GM19023 (cell line): ENCODE results near the gene CAPN1.

Experiments used
- ATAC-seq: cut with Tn5 transposase; IDR thresholded peaks from one replicate; pipeline ENCODE4 v1.9.1; 2021; ENCODE audit warnings: mild to moderate bottlenecking, moderate library complexity; ENCODE audit not compliant: unreplicated experiment

The CAPN1 gene

DNA sequence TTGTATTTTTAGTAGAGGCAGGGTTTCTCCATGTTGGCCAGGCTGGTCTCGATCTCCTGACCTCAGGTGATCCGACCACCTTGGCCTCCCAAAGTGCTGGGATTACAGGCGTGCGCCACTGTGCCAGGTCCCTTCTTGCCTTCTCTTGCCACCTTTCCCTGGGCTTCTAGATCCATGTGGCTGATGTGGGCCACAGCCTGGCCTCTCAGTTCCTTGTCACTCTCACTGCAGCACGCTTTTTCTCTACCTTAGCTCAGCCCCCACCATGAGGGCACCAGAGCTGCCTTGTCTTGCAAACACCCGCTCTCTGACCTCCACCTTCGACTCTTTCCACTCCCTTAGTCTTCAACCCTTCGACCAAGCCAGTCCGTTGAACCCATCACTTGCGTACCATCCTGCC is 7.5 kb downstream of the CAPN1 start:
- ATAC-seq = no peak

DNA sequence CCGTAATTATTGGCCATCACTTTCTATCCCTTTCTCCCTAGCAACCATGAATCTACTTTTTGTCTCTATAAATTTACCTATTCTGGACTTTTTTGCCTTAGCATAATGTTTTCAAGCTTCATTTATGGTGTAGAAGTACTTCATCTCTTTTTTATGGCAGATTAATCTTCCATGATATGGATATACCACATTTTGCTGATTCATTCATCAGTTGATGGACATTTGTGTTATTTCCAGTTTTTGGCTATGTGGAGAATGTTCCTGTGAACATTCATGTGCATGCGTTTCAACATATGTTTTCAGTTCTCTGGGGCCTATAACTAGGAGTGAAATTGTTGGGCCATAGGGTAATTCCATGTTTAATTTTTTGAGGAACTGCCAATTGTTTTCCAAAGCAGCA is 12.8 kb downstream of the CAPN1 start:
- ATAC-seq = no peak

DNA sequence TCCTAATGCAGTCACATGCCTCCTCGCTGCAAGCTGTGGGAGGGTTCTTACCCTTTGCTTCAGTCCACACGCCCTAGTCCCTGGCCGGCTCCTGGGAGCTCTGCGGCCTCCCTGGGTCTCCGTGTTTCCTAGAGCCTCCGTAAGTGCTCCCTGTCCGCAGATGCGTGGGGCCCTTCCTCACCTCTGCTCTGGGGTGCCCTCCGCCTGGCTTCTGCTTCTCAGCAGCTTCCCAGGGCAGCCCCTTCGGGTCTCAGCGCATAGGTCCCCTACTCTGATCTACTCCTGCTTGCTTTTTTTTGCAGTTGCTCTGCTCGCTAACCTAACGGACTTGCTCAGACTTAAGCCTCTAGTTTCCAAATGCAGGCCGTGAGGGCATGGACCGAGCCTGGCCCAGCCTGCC is 22.4 kb downstream of the CAPN1 start:
- no peak for ATAC-seq

DNA sequence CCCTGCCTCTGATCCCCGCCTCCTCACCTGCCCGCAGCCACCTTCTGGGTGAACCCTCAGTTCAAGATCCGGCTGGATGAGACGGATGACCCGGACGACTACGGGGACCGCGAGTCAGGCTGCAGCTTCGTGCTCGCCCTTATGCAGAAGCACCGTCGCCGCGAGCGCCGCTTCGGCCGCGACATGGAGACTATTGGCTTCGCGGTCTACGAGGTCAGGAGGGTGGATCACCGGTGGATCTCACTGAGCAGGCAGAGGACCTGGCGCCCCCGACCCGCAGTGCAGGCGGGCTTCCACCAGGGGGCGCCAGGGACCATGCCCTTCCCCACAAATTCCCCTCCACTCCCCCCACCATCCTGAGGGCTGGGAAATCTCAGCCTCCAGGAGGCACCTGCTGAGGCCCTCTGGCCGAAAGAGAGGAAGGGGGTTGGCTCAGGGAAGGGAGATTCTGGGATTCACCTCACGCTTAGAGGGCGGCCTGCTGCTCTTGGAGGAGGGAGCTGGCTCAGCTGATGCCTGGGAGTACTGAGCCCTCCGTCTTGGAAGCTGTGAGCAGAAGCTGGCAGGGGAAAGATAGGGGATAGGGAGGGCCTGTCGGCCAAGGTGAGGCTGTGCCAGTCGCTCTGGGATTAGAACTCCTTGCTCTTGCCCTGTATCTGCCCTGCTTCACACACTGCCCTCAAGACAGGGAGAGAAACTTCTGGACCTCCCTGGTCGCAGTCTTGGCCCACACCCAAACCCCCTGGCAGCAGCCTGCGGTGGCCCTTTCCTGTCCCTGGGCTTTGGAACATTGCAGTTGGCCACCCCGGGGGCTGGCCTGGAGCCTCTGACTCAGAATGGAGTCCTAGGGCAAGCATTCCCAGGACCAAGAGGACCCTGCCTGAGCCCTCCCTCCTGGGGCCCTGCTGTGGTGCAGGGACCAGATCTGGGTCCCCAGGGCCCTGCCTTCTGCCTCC is 23.2 kb downstream of the CAPN1 start:
- ATAC-seq = no peak

DNA sequence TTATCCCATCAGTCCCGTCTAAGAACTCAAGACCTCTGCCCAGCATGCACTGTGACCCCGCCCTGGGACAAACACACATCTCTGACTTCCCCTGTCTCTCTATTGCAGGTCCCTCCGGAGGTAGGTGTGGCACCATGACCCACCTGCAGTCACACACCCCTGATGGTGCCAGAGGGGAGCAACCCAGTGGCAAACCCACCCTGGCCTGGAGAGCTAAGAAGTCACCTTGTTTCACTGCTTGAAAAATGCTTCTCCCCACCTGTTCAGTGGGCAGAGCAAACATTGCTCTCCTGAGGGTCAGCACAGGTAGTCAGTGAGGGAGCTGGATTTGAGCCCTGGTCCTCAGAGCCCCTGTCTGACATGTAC is 23.9 kb downstream of the CAPN1 start:
- ATAC-seq = no peak

DNA sequence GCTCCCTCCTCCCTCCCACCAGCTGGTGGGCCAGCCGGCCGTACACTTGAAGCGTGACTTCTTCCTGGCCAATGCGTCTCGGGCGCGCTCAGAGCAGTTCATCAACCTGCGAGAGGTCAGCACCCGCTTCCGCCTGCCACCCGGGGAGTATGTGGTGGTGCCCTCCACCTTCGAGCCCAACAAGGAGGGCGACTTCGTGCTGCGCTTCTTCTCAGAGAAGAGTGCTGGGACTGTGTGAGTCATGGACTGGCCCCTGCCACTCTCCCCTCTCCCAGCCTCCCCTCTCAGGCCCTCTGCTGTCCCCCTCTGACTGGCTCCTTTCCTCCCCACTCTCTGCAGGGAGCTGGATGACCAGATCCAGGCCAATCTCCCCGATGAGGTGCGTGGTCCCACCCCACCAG is 24.7 kb downstream of the CAPN1 start:
- no peak for ATAC-seq

DNA sequence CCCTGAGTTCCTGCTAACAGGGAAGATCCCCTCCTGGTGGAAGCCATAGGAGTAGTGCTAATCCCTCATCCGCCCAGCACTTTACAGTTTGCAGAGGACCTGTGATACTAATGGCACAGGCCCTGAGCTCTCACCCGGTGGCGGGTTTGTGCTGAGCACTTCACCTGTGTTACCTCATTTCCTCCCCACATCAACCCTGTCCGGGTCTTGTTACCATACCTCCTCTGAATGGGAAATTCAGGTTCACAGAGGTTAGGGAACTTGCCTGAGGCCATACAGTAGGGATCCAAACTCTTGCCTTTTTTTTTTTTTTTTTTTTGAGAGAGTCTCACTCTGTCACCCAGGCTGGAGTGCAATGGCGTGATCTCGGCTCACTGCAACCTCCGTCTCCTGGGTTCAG is 25.2 kb downstream of the CAPN1 start:
- ATAC-seq = no peak

DNA sequence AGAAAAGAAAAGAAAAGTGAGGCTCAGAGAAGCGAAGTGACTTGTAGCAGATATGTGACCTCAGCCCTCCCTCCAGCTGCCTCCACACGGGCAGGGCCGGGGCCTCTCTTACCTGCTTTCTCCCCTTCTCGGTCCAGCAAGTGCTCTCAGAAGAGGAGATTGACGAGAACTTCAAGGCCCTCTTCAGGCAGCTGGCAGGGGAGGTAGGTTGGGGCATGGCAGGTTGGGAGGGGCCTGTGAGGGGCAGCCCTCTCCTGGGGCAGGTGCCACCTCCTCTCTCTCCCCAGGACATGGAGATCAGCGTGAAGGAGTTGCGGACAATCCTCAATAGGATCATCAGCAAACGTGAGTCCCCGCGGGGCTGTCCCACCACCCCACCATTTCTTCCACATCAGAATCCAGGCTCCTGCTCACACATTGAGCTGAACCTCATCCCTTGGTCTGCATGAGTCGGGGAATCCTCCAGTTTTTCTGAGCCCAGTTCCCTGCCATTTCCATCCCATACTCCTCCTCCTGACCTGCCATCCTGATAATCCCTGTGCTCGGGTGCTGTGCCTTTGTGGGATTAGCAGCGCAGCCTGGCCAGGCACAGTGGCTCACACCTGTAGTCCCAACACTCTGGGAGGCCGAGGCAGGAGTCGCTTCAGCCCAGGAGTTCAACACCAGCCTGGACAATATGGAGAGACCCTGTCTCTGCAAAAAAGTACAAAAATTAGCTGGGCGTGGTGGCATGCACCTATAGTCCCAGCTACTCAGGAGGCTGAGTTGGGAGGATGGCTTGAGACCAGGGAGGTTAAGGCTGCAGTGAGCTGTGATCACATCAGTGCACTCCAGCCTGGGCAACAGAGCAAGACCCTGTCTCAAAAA is 26.4 kb downstream of the CAPN1 start:
- ATAC-seq = no peak

DNA sequence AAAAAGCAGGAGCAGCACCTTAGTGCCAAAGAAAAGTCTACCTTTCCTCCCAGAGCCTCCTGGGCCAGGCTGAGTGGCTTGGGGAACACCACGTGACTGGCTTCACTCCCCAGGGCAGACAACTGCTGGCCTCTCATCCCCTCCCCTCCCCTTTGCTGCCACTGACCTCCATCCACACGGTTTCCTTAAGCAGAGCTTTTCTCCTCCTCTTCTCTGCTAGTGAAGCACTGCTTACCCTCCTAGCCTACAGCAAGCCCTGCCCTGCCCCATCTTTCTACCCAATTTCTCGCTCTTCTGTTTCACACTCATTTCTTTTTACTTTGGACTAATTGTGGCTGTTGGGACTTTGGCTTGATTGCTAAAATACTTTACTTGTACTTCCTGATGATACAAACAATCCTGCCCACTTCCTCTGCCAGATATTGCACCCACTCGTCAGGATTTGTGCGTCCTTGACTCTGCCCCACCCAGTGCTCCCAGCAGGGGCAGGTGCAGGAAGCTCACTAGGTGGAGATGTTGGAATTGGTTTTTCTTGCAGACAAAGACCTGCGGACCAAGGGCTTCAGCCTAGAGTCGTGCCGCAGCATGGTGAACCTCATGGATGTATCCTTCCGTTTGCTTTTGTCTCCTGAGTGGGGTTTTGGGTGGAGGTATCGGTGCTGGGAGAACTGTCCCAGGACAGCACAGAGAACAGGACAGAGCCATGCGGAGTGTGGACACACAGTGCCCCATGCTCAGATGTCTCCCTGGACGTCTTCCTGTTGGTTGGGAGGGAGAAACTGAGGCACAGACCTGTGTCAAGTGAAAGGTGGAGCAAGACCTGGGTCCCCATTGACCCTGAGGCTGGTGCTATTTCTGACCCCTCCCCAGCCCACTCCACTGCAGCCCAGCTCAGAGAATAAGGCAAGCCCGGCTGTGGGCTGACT is 27.3 kb downstream of the CAPN1 start:
- ATAC-seq = no peak

DNA sequence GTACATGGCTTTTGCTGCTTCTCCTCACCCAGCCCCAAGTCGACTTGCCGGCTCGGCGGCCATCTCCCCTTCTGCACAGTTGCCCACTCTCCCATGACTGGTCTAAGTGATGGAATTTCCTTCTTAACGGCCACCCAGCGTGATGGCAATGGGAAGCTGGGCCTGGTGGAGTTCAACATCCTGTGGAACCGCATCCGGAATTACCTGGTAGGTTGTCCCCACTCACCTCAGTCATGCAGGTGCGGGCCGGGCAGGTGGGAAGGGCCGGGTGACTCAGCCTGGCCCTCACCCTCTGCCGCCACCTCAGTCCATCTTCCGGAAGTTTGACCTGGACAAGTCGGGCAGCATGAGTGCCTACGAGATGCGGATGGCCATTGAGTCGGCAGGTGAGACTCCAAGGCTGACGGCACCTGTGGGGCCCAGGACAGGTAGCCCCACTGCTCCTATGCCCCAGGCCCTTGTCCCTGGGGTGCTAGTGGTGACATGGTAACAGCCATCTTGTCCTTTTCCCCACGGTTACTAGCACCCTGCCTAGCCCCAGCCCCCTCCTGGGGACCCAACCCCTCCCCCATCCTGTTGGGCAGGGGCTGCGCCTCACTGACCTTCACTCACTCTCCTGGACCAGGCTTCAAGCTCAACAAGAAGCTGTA is 28.1 kb downstream of the CAPN1 start:
- no peak for ATAC-seq

DNA sequence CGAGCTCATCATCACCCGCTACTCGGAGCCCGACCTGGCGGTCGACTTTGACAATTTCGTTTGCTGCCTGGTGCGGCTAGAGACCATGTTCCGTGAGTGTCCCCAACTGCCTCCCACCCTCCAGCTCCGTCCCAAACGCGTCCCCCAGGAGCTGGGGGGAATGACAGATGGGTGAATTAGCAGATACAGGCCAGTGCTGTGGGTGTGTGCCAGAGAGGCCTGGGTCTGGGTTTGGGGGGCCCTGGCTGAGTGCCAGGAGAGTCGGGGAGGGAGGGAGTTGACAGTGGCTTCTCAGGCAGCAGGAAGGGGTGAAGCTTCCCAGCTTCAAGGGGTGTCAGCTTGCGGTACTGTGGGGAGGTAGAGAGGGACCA is 28.6 kb downstream of the CAPN1 start:
- no peak for ATAC-seq

DNA sequence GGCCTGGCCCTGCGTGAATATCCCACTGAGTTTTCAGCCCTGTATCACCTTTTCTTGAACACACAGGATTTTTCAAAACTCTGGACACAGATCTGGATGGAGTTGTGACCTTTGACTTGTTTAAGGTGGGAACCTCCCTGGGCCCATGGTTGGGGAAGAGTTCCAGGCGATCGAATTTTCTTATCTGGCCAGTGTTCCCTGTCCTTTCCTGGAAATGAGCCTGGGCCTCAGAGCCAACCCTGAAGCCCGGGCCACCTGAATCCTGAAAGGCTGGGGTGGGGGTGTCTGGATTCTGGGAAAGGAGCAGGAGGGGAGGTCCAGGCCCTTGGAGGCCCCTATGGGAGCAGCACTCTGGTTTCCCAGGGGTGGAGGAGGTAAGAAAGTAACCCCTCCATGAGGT is 29.0 kb downstream of the CAPN1 start:
- no peak for ATAC-seq

DNA sequence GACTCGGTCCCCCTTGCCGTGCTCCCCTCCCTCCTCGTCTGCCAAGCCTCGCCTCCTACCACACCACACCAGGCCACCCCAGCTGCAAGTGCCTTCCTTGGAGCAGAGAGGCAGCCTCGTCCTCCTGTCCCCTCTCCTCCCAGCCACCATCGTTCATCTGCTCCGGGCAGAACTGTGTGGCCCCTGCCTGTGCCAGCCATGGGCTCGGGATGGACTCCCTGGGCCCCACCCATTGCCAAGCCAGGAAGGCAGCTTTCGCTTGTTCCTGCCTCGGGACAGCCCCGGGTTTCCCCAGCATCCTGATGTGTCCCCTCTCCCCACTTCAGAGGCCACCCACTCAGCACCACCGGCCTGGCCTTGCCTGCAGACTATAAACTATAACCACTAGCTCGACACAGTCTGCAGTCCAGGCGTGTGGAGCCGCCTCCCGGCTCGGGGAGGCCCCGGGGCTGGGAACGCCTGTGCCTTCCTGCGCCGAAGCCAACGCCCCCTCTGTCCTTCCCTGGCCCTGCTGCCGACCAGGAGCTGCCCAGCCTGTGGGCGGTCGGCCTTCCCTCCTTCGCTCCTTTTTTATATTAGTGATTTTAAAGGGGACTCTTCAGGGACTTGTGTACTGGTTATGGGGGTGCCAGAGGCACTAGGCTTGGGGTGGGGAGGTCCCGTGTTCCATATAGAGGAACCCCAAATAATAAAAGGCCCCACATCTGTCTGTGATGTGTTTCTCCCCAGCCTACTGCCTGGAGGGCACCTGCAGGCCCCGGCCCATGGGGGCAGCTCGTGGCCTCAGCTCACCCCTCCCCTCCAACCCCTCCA is 29.8 kb downstream of the CAPN1 start:
- ATAC-seq = no peak

DNA sequence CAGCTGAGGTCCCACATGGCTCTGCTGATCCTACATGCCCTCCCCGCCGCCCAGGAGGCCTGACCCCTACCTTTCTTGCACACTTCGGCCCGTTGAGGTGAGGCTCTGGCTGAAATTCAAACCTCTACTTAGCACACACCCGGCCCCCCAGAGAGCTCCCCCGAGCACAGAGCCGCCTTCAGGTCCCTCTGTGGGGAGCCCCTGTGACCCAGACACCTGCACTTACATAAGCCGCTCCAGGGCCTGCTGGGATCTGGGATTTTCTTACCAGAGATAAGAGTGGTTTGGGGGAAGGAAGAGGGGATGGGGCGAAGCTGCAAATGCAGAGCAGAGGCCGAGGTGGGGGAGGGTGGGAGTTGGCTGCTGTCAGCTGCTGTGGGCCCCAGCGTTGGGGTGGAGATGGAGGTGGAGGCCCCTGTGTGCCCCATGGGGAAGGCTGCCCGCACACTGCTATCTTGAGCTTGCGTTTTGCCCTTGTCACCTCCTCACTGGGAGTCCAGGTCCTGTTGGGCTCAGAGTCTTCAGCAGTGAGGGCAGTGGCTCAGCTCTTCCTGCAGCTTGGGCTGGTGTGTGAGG is 30.6 kb downstream of the CAPN1 start:
- ATAC-seq = no peak

DNA sequence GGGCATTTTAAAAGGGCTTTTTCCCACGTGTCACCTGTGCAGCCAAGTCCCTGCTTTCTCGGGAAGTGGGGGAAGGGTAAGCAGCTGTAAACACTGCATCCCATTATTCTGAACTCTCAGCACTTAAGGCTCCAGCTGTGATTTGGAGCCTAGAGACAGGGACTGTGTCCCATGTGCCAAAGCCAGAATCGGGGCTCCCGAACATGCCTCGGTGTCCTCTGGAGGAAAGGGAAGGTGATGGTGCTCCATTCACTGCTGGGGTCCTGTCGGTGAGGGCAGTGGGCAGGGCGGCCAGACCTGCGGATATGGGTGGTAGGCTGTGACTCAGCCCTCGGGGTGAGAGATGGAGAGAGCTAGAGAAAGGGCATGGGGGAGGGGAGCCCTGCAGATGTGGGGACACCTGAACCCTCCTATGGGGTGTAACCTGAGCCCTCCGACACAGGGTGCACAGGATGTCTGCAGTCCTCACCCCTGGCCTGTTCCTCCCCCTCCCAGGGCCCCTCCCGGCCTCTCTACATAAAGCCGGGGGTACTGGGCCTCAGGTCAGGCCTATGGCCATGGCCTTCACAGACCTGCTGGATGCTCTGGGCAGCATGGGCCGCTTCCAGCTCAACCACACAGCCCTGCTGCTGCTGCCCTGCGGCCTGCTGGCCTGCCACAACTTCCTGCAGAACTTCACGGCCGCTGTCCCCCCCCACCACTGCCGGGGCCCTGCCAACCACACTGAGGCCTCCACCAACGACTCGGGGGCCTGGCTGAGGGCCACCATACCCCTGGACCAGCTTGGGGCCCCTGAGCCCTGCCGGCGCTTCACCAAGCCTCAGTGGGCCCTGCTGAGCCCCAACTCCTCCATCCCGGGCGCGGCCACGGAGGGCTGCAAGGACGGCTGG is 31.8 kb downstream of the CAPN1 start:
- ATAC-seq = no peak

DNA sequence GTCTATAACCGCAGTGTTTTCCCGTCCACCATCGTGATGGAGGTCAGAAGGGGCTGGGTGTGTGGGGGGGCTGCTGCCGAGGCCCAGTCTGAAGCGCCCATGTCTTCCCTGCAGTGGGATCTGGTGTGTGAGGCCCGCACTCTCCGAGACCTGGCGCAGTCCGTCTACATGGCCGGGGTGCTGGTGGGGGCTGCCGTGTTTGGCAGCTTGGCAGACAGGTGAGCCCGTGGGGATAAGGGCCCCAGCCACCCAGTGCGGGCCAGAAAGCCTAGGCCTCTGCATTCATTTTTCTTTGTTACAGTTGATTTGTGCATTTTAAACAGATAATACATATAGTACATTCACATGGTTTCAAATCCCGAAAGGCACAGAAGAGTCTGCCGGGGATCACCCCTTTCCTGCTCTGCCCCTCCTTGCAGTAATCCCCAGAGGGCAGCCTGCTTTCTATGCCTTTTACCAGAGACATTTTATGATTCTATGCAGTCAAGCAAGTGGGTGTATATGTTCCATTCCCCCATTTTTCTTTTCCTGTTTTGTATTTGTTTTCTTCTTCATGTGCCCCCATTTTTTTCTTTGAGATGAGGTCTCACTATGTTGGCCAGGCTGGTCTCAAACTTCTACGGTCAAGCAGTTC is 32.6 kb downstream of the CAPN1 start:
- ATAC-seq = no peak

DNA sequence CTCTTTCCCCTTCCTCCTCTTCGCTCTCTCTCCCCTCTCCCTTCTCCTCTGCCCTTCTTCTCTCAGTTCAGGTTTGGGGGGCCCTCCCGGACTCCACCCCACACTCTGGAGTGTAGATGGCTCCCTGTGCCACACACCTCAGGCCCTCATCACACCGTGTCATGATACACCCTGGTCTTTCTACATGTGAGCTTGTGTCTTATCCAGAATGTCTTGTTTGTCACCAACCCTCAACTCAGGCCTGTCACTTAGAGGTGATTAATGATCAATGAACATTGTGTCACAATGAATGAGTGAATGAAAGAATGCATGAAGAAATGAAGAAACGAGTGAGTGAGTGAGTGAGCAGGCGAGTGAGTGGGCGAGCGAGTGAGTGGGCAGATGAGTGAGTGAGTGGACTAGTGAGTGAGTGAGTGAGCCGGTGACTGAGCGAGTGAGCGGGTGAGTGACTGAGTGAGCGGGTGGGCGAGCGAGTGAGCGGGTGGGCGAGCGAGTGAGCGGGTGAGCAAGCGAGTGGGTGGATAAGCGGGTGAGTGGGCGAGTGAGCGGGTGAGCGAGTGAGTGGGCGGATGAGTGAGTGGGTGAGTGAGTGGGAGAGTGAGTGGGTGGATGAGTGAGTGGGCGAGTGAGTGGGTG is 33.8 kb downstream of the CAPN1 start:
- no peak for ATAC-seq
